HCT116 (cell line): ENCODE data around the gene UFSP2. TPM values are rescaled to one million over a fixed set of nuclear protein-coding genes. Genes with fewer than 3 reads are reported as not detected.

Experiments
- ATAC-seq: fragments of 200-7000 bp; cut with Tn5 transposase; 2 replicates; pipeline ENCODE4 v1.9.1; 2020; ENCODE audit warnings: mild to moderate bottlenecking, moderate library complexity
- BruUV-seq: library from RNA; stranded (reverse); fragments of 400-500 nt; replicated peaks from 2 replicates; lab custom pipeline; 2021; lab: Mats Ljungman, UMichigan
- CTCF ChIA-PET: fragments of 300-600 bp; sonication (Branson Sonifier 250); formaldehyde crosslinking; loops from one replicate; lab custom pipeline; 2021; ENCODE audit warnings: antibody characterized with exemption; lab: Charles Lee
- POLR2A ChIA-PET: fragments of 300-600, 350-600 bp; sonication (Branson Sonifier 250); formaldehyde crosslinking; loops from one replicate; lab custom pipeline; 2021; ENCODE audit warnings: antibody characterized with exemption; lab: Charles Lee
- RAD21 ChIA-PET, 2 experiments: fragments of 300-600 bp; sonication (Branson Sonifier 250); formaldehyde crosslinking; loops; one replicate each; lab custom pipeline; 2023; ENCODE audit warnings: low total read pairs in 2 of 2; ENCODE audit not compliant: uncharacterized antibody in 2 of 2, unreplicated experiment in 2 of 2, low non-redundant PET in 1 of 2; lab: Charles Lee
- DNase-seq: peaks from one replicate; pipeline ENCODE4 v3.0.0-alpha.2; 2010; ENCODE audit warnings: low read depth, low spot score
- H2AFZ ChIP-seq: fragments of 200-600 bp; shearing (Covaris generic), sonication (generic); 2 replicates; pipeline ENCODE4 v1.6.1; 2017; ENCODE audit warnings: low read depth, mixed run types, mixed read lengths, antibody characterized with exemption, low read length; ENCODE audit not compliant: poor library complexity, severe bottlenecking
- H3K27ac ChIP-seq: 2 replicates; pipeline ENCODE4 v1.5.1; 2012; ENCODE audit warnings: low read depth, low read length
- H3K27me3 ChIP-seq: fragments of 200-600 bp; sonication (generic); 2 replicates; pipeline ENCODE4 v1.6.1; 2016; ENCODE audit warnings: mixed run types, low read length, mixed read lengths; ENCODE audit not compliant: insufficient read depth
- H3K36me3 ChIP-seq, 2 experiments: fragments of 200-500 bp in 1 of 2; fragments of 200-600 bp in 1 of 2; sonication (Bioruptor generic) in 1 of 2; sonication (generic) in 1 of 2; 2 replicates each; pipeline versions ENCODE4 v1.5.1 to v1.6.1; 2014 to 2016; ENCODE audit warnings: low read length in 2 of 2, inconsistent platforms in 1 of 2, mixed read lengths in 1 of 2, mixed run types in 1 of 2; ENCODE audit not compliant: insufficient read depth in 2 of 2, control insufficient read depth in 1 of 2
- H3K4me1 ChIP-seq, 2 experiments: fragments of 200-600 bp in 1 of 2; sonication (generic) in 1 of 2; 2 replicates each; pipeline versions ENCODE4 v1.5.1 to v1.6.1; 2012 to 2017; ENCODE audit warnings: low read length in 2 of 2, inconsistent platforms in 1 of 2, mild to moderate bottlenecking in 1 of 2, mixed read lengths in 1 of 2, mixed run types in 1 of 2, moderate library complexity in 1 of 2; ENCODE audit not compliant: insufficient read depth in 2 of 2, control insufficient read depth in 1 of 2
- H3K4me2 ChIP-seq: fragments of 200-600 bp; sonication (generic); 2 replicates; pipeline ENCODE4 v1.6.1; 2017; ENCODE audit warnings: mixed run types, low read length, mixed read lengths
- H3K4me3 ChIP-seq, 2 experiments: fragments of 200-600 bp in 1 of 2; sonication (generic) in 1 of 2; replicated peaks in 1 of 2; 2 replicates each; pipeline ENCODE4 v1.5.1; 2011 to 2016; ENCODE audit warnings: low read length in 2 of 2, control low read depth in 1 of 2, low read depth in 1 of 2, mild to moderate bottlenecking in 1 of 2, mixed read lengths in 1 of 2, mixed run types in 1 of 2
- H3K79me2 ChIP-seq: fragments of 200-600 bp; sonication (generic); 2 replicates; pipeline ENCODE4 v1.6.1; 2017; ENCODE audit warnings: mild to moderate bottlenecking, mixed run types, low read length, moderate library complexity, mixed read lengths; ENCODE audit not compliant: insufficient read depth
- H3K9ac ChIP-seq: fragments of 200-600 bp; sonication (generic); 2 replicates; pipeline ENCODE4 v1.6.1; 2016; ENCODE audit warnings: low read length, mixed read lengths
- H3K9me2 ChIP-seq: fragments of 200-600 bp; sonication (generic), shearing (Covaris generic); 2 replicates; pipeline ENCODE4 v1.6.1; 2017; ENCODE audit warnings: mixed run types, mild to moderate bottlenecking, moderate library complexity; ENCODE audit not compliant: insufficient read depth
- H3K9me3 ChIP-seq, 2 experiments: fragments of 200-500 bp in 1 of 2; fragments of 200-600 bp in 1 of 2; sonication (Bioruptor generic) in 1 of 2; sonication (generic) in 1 of 2; 2 replicates each; pipeline ENCODE4 v1.6.1; 2014 to 2017; ENCODE audit warnings: low read length in 2 of 2, mixed read lengths in 2 of 2, inconsistent platforms in 1 of 2, low read depth in 1 of 2, mild to moderate bottlenecking in 1 of 2, mixed run types in 1 of 2, moderate library complexity in 1 of 2; ENCODE audit not compliant: control insufficient read depth in 1 of 2, insufficient read depth in 1 of 2
- H4K20me1 ChIP-seq: fragments of 200-600 bp; sonication (generic), shearing (Covaris generic); 2 replicates; pipeline ENCODE4 v1.6.1; 2017; ENCODE audit warnings: mixed run types, mild to moderate bottlenecking, moderate library complexity; ENCODE audit not compliant: insufficient read depth
- ATF3 ChIP-seq: IDR thresholded peaks from 2 replicates; pipeline ENCODE4 v1.6.1; 2012
- CBX3 ChIP-seq: IDR thresholded peaks from 2 replicates; pipeline ENCODE4 v1.6.1; 2012; ENCODE audit warnings: low read depth
- CEBPB ChIP-seq: IDR thresholded peaks from 2 replicates; pipeline ENCODE4 v1.6.1; 2012; ENCODE audit warnings: low read depth
- CTCF ChIP-seq, 3 experiments: fragments of 200-600 bp in 1 of 3; sonication (generic) in 1 of 3; IDR thresholded peaks in 2 of 3; conservative IDR thresholded peaks in 1 of 3; 2 replicates each; pipeline ENCODE4 v1.5.1; 2012 to 2017; ENCODE audit warnings: low read depth in 2 of 3, low read length in 2 of 3, antibody characterized with exemption in 1 of 3, borderline replicate concordance in 1 of 3, control low read depth in 1 of 3, mild to moderate bottlenecking in 1 of 3, mixed read lengths in 1 of 3, mixed run types in 1 of 3, moderate library complexity in 1 of 3; ENCODE audit not compliant: insufficient read depth in 1 of 3
- EGR1 ChIP-seq: IDR thresholded peaks from 2 replicates; pipeline ENCODE4 v1.6.1; 2012; ENCODE audit warnings: low read depth
- ELF1 ChIP-seq: IDR thresholded peaks from 2 replicates; pipeline ENCODE4 v1.6.1; 2012; ENCODE audit warnings: low read depth, borderline replicate concordance
- EZH2 ChIP-seq: fragments of 200-600 bp; sonication (generic); IDR thresholded peaks from 2 replicates; pipeline ENCODE4 v1.6.1; 2017; ENCODE audit warnings: antibody characterized with exemption, mixed run types
- JUND ChIP-seq: IDR thresholded peaks from 2 replicates; pipeline ENCODE4 v1.6.1; 2012
- MAX ChIP-seq: IDR thresholded peaks from 2 replicates; pipeline ENCODE4 v1.6.1; 2012
- POLR2A ChIP-seq: IDR thresholded peaks from 2 replicates; pipeline ENCODE4 v1.7.0; 2011; ENCODE audit warnings: borderline replicate concordance; ENCODE audit not compliant: insufficient read depth, insufficient read length; ENCODE audit errors: extremely low read depth
- POLR2AphosphoS5 ChIP-seq: IDR thresholded peaks from 2 replicates; pipeline ENCODE4 v1.6.1; 2011; ENCODE audit warnings: mild to moderate bottlenecking, low read depth, low read length, moderate library complexity
- REST ChIP-seq: IDR thresholded peaks from 2 replicates; pipeline ENCODE4 v1.6.1; 2012; ENCODE audit warnings: low read depth
- SIN3A ChIP-seq: IDR thresholded peaks from 2 replicates; pipeline ENCODE4 v1.6.1; 2012; ENCODE audit warnings: low read depth
- SP1 ChIP-seq: IDR thresholded peaks from 2 replicates; pipeline ENCODE4 v1.6.1; 2012; ENCODE audit warnings: low read depth
- SRF ChIP-seq: IDR thresholded peaks from 2 replicates; pipeline ENCODE4 v1.6.1; 2012; ENCODE audit warnings: low read depth
- TCF7L2 ChIP-seq: IDR thresholded peaks from 2 replicates; pipeline ENCODE4 v1.7.0; 2011; ENCODE audit warnings: borderline replicate concordance, inconsistent platforms; ENCODE audit not compliant: insufficient read depth, insufficient read length; ENCODE audit errors: extremely low read depth
- YY1 ChIP-seq: IDR thresholded peaks from 2 replicates; pipeline ENCODE4 v1.6.1; 2011; ENCODE audit warnings: low read length, low read depth, moderate library complexity, mild to moderate bottlenecking; ENCODE audit not compliant: insufficient replicate concordance; ENCODE audit errors: extremely low read depth
- ZFX ChIP-seq: fragments of 450-650 bp; IDR thresholded peaks from 2 replicates; pipeline ENCODE4 v1.6.1; 2017
- ZNF274 ChIP-seq: fragments of 200-500 bp; sonication (Bioruptor generic); IDR thresholded peaks from 2 replicates; pipeline ENCODE4 v1.6.1; 2014; ENCODE audit warnings: mild to moderate bottlenecking, low read depth, low read length, inconsistent platforms
- intact Hi-C: fragments of 100-400 bp; cut with micrococcal nuclease; formaldehyde crosslinking; loops from 2 replicates; pipeline ENCODE4 v1.10.0; 2022
- total RNA-seq: library from RNA; stranded (reverse); gene quantifications from one replicate; pipeline ENCODE4 v1.2.1, GENCODE V29; 2021; ENCODE audit not compliant: unreplicated experiment
- TF ChIP-seq, protein P1 (sequence below): IDR thresholded peaks from 2 replicates; pipeline ENCODE4 v1.6.1; 2011; ENCODE audit warnings: mild to moderate bottlenecking, low read length, moderate library complexity; ENCODE audit not compliant: insufficient replicate concordance; ENCODE audit errors: extremely low read depth

Gene UFSP2
- total RNA-seq, 1 experiment from 2014 or later = 29.4 TPM

DNA sequence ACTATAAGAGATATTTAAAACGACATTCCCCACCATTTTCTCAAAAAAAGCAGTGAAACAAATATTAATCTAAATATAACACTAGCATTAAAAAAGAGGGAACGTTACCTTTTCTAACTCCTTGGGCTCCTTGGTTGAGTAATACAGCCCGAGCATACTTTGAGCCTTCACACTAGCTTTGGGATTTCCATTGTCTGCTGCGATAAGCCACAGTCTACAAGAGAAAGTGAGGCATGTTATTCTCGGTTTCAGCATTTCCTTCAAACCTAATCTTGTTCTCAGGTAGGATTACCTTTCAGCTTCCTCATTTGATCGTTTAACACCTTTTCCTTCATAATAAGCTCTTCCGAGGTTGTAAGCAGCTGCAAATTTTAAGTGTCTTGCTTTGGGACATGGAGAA lies 51.7 kb downstream of the UFSP2 start:
- H3K9ac ChIP-seq = no peak overlapping the region
- H3K9me2 ChIP-seq = no peaks in the 10 kb centered on the region
- H3K4me2 ChIP-seq = no peak overlapping the region
- POLR2A ChIA-PET = no interaction called here
- DNase-seq = no peak
- no peak overlapping the region for H3K27ac ChIP-seq
- intact Hi-C loops = no loop called here
- no peaks in the 10 kb centered on the region for H3K79me2 ChIP-seq
- H3K4me1 ChIP-seq = no peaks in the 10 kb centered on the region
- no peak for ATAC-seq
- H3K4me3 ChIP-seq = no peak overlapping the region
- no TSS peak for BruUV-seq
- CTCF ChIA-PET = no interaction called here
- H2AFZ ChIP-seq = no peak overlapping the region
- no peaks in the 10 kb centered on the region for H3K27me3 ChIP-seq
- H4K20me1 ChIP-seq = no peaks in the 10 kb centered on the region
- RAD21 ChIA-PET = no interaction called here
- no peaks in the 10 kb centered on the region; a peak in 1 of 4 replicates for H3K36me3 ChIP-seq
- TF ChIP-seq CBX3 (no peak), ZFX (no peak), POLR2A (no peak), SIN3A (no peak), YY1 (no peak), TCF7L2 (no peak), CEBPB (no peak), SRF (no peak), SP1 (no peak), EZH2 (no peak), ZNF274 (no peak), POLR2AphosphoS5 (no peak), EGR1 (no peak), CTCF (IDR thresholded peaks at IDR 0.05 in 2 of 3, conservative IDR thresholded peaks at IDR 0.05 in 1 of 3; ENCODE audit: borderline replicate concordance in 1 of 3, insufficient read depth in 1 of 3, low read depth in 2 of 3, low read length in 2 of 3) (no peak), REST (no peak), ATF3 (no peak), ELF1 (no peak), JUND (no peak), MAX (no peak)
- TF ChIP-seq, protein P1, sequence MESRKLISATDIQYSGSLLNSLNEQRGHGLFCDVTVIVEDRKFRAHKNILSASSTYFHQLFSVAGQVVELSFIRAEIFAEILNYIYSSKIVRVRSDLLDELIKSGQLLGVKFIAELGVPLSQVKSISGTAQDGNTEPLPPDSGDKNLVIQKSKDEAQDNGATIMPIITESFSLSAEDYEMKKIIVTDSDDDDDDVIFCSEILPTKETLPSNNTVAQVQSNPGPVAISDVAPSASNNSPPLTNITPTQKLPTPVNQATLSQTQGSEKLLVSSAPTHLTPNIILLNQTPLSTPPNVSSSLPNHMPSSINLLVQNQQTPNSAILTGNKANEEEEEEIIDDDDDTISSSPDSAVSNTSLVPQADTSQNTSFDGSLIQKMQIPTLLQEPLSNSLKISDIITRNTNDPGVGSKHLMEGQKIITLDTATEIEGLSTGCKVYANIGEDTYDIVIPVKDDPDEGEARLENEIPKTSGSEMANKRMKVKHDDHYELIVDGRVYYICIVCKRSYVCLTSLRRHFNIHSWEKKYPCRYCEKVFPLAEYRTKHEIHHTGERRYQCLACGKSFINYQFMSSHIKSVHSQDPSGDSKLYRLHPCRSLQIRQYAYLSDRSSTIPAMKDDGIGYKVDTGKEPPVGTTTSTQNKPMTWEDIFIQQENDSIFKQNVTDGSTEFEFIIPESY = no peak
- no peaks in the 10 kb centered on the region for H3K9me3 ChIP-seq
